H1 (cell line): Measurements from ENCODE around the gene GTF2E1. TPM values are rescaled to one million over a fixed set of nuclear protein-coding genes. Genes with fewer than 3 reads are reported as not detected.

Source experiments
- CBX8 ChIP-seq: fragments of 300-800, 300-1000 bp; sonication (generic); IDR thresholded peaks from 2 replicates; pipeline ENCODE4 v1.7.1; 2016; ENCODE audit warnings: low read depth, low read length, borderline replicate concordance
- JUND ChIP-seq: IDR thresholded peaks from 2 replicates; pipeline ENCODE4 v1.6.1; 2011; ENCODE audit warnings: mild to moderate bottlenecking, improper control_type of control experiment, low read length
- polyA plus RNA-seq, 7 experiments: library from polyadenylated mRNA; depleted of rRNA in 3 of 7; stranded (reverse) in 5 of 7; unstranded in 2 of 7; fragments of >200 nt in 5 of 7; fragments of 200-250 nt in 2 of 7; gene quantifications; 1 replicate in 5 of 7; 2 replicates in 1 of 7; 4 replicates in 1 of 7; pipeline versions ENCODE4 v1.2.1 to v1.2.3, GENCODE V29; 2011 to 2013; ENCODE audit warnings: missing spikeins in 2 of 7, mixed read lengths in 2 of 7
- total RNA-seq: library from RNA; stranded (reverse); fragmentation: NEBNext Ultra II Directional; extraction: Animal tissue kit (Norgen Biotek cat#: 25700); gene quantifications from 2 replicates; pipeline ENCODE4 v1.2.1, GENCODE V29; 2021

The GTF2E1 gene
- total and polyA plus RNA-seq, 2 of the 8 experiments (the other 6 are each of a cell fraction or from before 2014, with no cell fraction given): 37.4 to 73.3 TPM

GRCh38 chr3:120705884-120706582 is 36.5 kb upstream of the GTF2E1 start (continued):
- TF ChIP-seq JUND: no peak
- TF ChIP-seq CBX8: no peak
